ENCODE results near the gene RHEBL1.

The RHEBL1 gene

GRCh38 chr12:49069507-49070346 is at the start of gene RHEBL1:
TSS of gene RHEBL1 (minus strand) at chr12:49069979. CDS start at chr12:49069785, 194 bp downstream.
- Histone ChIP-seq H3K36me3 (ENCODE audit: control insufficient read depth in 2 of 2, insufficient read depth in 1 of 2, low read length in 2 of 2) (no peaks in the 10 kb centered on the region), H3K4me3 (ENCODE audit: low read depth, low read length) (peak within 1 kb of the TSS; percentile 74), H3K9me3 (ENCODE audit: control insufficient read depth, insufficient read depth, low read depth, low read length) (no peaks in the 10 kb centered on the region), H3K27ac (ENCODE audit: extremely low read depth, low read depth, low read length) (peak within 1 kb of the TSS; percentile 34; the same call in 1 of the 2 replicates), H3K4me1 (ENCODE audit: control insufficient read depth, insufficient read depth, low read length) (peaks cover 4% of the 10 kb centered on the region)
- POLR2A ChIA-PET, result interaction anchor here (0.6 to 2.4 kb wide), 18 partner anchors 9 to 119 kb away, joined by 3 to 41 read pairs (median 4); partner anchors contain the start of genes ARF3, DHH, LMBR1L and PRKAG1
- CTCF ChIA-PET, result interaction anchor here (0.6 to 9.2 kb wide), 14 partner anchors 12 to 651 kb away, joined by 3 to 111 read pairs (median 5); partner anchors contain the start of genes LMBR1L and TUBA1C
- TF ChIP-seq ZNF133 (tag by site-specific recombination; IDR thresholded peaks at IDR 0.05), result no peak
- TF ChIP-seq, protein P1, sequence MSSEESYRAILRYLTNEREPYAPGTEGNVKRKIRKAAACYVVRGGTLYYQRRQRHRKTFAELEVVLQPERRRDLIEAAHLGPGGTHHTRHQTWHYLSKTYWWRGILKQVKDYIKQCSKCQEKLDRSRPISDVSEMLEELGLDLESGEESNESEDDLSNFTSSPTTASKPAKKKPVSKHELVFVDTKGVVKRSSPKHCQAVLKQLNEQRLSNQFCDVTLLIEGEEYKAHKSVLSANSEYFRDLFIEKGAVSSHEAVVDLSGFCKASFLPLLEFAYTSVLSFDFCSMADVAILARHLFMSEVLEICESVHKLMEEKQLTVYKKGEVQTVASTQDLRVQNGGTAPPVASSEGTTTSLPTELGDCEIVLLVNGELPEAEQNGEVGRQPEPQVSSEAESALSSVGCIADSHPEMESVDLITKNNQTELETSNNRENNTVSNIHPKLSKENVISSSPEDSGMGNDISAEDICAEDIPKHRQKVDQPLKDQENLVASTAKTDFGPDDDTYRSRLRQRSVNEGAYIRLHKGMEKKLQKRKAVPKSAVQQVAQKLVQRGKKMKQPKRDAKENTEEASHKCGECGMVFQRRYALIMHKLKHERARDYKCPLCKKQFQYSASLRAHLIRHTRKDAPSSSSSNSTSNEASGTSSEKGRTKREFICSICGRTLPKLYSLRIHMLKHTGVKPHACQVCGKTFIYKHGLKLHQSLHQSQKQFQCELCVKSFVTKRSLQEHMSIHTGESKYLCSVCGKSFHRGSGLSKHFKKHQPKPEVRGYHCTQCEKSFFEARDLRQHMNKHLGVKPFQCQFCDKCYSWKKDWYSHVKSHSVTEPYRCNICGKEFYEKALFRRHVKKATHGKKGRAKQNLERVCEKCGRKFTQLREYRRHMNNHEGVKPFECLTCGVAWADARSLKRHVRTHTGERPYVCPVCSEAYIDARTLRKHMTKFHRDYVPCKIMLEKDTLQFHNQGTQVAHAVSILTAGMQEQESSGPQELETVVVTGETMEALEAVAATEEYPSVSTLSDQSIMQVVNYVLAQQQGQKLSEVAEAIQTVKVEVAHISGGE (tag by site-specific recombination; conservative IDR thresholded peaks at IDR 0.05; ENCODE audit: low read depth), result peak; percentile 38; the same call in 1 of the 2 replicates
- TF ChIP-seq HOXC10 (CRISPR knock-in tag; IDR thresholded peaks at IDR 0.05), result no peak
- 0 out of 2 replicates have a peak, but pooled peaks have one; percentile 35 for TF ChIP-seq PBX3 (CRISPR knock-in tag; IDR thresholded peaks at IDR 0.05)
- TF ChIP-seq ZSCAN30 (tag by site-specific recombination; IDR thresholded peaks at IDR 0.05), result peak; percentile 19; the same call in 1 of the 2 replicates
- TF ChIP-seq, protein P2, sequence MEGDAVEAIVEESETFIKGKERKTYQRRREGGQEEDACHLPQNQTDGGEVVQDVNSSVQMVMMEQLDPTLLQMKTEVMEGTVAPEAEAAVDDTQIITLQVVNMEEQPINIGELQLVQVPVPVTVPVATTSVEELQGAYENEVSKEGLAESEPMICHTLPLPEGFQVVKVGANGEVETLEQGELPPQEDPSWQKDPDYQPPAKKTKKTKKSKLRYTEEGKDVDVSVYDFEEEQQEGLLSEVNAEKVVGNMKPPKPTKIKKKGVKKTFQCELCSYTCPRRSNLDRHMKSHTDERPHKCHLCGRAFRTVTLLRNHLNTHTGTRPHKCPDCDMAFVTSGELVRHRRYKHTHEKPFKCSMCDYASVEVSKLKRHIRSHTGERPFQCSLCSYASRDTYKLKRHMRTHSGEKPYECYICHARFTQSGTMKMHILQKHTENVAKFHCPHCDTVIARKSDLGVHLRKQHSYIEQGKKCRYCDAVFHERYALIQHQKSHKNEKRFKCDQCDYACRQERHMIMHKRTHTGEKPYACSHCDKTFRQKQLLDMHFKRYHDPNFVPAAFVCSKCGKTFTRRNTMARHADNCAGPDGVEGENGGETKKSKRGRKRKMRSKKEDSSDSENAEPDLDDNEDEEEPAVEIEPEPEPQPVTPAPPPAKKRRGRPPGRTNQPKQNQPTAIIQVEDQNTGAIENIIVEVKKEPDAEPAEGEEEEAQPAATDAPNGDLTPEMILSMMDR (tag by site-specific recombination; IDR thresholded peaks at IDR 0.05), result peak; percentile 93
- peak; percentile 81 for TF ChIP-seq ZNF600 (tag by site-specific recombination; IDR thresholded peaks at IDR 0.05)
- TF ChIP-seq TCF7L2 (IDR thresholded peaks at IDR 0.05; ENCODE audit: borderline replicate concordance, low read depth, low read length), result peak; percentile 77
- TF ChIP-seq ZNF76 (tag by site-specific recombination; IDR thresholded peaks at IDR 0.05; ENCODE audit: borderline replicate concordance, low read depth), result no peak; the same call in 1 of the 2 replicates
- peak; percentile 92 for TF ChIP-seq ZNF2 (tag by site-specific recombination; IDR thresholded peaks at IDR 0.05)
- TF ChIP-seq ZNF501 (tag by site-specific recombination; IDR thresholded peaks at IDR 0.05), result peak; percentile 86
- no peak for TF ChIP-seq ZNF169 (tag by site-specific recombination; IDR thresholded peaks at IDR 0.05)
- no peak for TF ChIP-seq ZNF488 (tag by site-specific recombination; IDR thresholded peaks at IDR 0.05)
- TF ChIP-seq OSR2 (tag by site-specific recombination; IDR thresholded peaks at IDR 0.05), result peak; percentile 79
- TF ChIP-seq ZBTB8A (tag by site-specific recombination; IDR thresholded peaks at IDR 0.05), result peak; percentile 85
- TF ChIP-seq, protein P3, sequence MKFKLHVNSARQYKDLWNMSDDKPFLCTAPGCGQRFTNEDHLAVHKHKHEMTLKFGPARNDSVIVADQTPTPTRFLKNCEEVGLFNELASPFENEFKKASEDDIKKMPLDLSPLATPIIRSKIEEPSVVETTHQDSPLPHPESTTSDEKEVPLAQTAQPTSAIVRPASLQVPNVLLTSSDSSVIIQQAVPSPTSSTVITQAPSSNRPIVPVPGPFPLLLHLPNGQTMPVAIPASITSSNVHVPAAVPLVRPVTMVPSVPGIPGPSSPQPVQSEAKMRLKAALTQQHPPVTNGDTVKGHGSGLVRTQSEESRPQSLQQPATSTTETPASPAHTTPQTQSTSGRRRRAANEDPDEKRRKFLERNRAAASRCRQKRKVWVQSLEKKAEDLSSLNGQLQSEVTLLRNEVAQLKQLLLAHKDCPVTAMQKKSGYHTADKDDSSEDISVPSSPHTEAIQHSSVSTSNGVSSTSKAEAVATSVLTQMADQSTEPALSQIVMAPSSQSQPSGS (tag by site-specific recombination; IDR thresholded peaks at IDR 0.05; ENCODE audit: low read depth), result 0 out of 2 replicates have a peak, but pooled peaks have one; percentile 25
- TF ChIP-seq BCL11B (tag by site-specific recombination; IDR thresholded peaks at IDR 0.05; ENCODE audit: low read depth), result no peak
- no peak for TF ChIP-seq ZNF10 (tag by site-specific recombination; IDR thresholded peaks at IDR 0.05)
- no peak for TF ChIP-seq ZNF16 (tag by site-specific recombination; IDR thresholded peaks at IDR 0.05; ENCODE audit: low read depth)
- 0 out of 2 replicates have a peak, but pooled peaks have one; percentile 67 for TF ChIP-seq KLF16 (tag by site-specific recombination; IDR thresholded peaks at IDR 0.05)
- no peak for TF ChIP-seq ZSCAN23 (tag by site-specific recombination; IDR thresholded peaks at IDR 0.05)
- TF ChIP-seq ZNF791 (tag by site-specific recombination; IDR thresholded peaks at IDR 0.05), result no peak
- TF ChIP-seq, protein P4, sequence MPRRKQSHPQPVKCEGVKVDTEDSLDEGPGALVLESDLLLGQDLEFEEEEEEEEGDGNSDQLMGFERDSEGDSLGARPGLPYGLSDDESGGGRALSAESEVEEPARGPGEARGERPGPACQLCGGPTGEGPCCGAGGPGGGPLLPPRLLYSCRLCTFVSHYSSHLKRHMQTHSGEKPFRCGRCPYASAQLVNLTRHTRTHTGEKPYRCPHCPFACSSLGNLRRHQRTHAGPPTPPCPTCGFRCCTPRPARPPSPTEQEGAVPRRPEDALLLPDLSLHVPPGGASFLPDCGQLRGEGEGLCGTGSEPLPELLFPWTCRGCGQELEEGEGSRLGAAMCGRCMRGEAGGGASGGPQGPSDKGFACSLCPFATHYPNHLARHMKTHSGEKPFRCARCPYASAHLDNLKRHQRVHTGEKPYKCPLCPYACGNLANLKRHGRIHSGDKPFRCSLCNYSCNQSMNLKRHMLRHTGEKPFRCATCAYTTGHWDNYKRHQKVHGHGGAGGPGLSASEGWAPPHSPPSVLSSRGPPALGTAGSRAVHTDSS (tag by site-specific recombination; IDR thresholded peaks at IDR 0.05), result no peak
- TF ChIP-seq ZEB2 (tag by site-specific recombination; IDR thresholded peaks at IDR 0.05), result peak; percentile 87
- peak; percentile 75 for TF ChIP-seq ZBTB20 (tag by site-specific recombination; IDR thresholded peaks at IDR 0.05)
- peak; percentile 84 for TF ChIP-seq ZNF335 (tag by site-specific recombination; conservative IDR thresholded peaks at IDR 0.05)
